ENCODE data around the gene WIPF1.

- TF ChIP-seq CTCF (IDR thresholded peaks at IDR 0.05), result no peak
- TF ChIP-seq POLR2A (IDR thresholded peaks at IDR 0.05), result no peak
These were observed 44.7 kb downstream of the WIPF1 start for GRCh38 chr2:174552880-174553279.

All from body of pancreas (tissue), 4 donors.